Ectodermal cell (in vitro differentiated cells): ENCODE measurements around the gene CCDC185.

Source experiments
- H3K27ac ChIP-seq: 2 replicates; pipeline ENCODE4 v1.7.0; 2013; ENCODE audit warnings: mild to moderate bottlenecking, low read depth, low read length; ENCODE audit not compliant: insufficient read depth, poor library complexity, severe bottlenecking
- H3K27me3 ChIP-seq: 2 replicates; pipeline ENCODE4 v1.7.0; 2013; ENCODE audit warnings: mild to moderate bottlenecking, low read length; ENCODE audit not compliant: insufficient read depth, control insufficient read depth, poor library complexity, severe bottlenecking
- H3K36me3 ChIP-seq: one replicate; pipeline ENCODE4 v1.7.0; 2013; ENCODE audit warnings: low read length; ENCODE audit not compliant: control insufficient read depth, insufficient read depth
- H3K4me1 ChIP-seq: one replicate; pipeline ENCODE4 v1.7.0; 2013; ENCODE audit warnings: low read length; ENCODE audit not compliant: control insufficient read depth, insufficient read depth
- H3K4me3 ChIP-seq: 2 replicates; pipeline ENCODE4 v1.7.0; 2013; ENCODE audit warnings: low read depth, low read length, control low read depth; ENCODE audit not compliant: insufficient read depth
- H3K9me3 ChIP-seq: 2 replicates; pipeline ENCODE4 v1.7.0; 2013; ENCODE audit warnings: mild to moderate bottlenecking, low read length, moderate library complexity; ENCODE audit not compliant: control insufficient read depth
- WGBS, 2 experiments: methylation state at CpG; one replicate each; pipeline ENCODE4 v1.1.7; 2013; ENCODE audit warnings: missing lambda C conversion rate in 2 of 2; 5-methylcytosine and 5-hydroxymethylcytosine counted together

The CCDC185 gene

GRCh38 chr1:223413216-223413615 is 20.0 kb downstream of the CCDC185 start:
- no peaks in the 10 kb centered on the region for H3K27me3 ChIP-seq
- H3K27ac ChIP-seq = no peak overlapping the region
- no peaks in the 10 kb centered on the region for H3K9me3 ChIP-seq
- H3K4me3 ChIP-seq = no peak overlapping the region
- H3K36me3 ChIP-seq = no peaks in the 10 kb centered on the region
- 88 to 100% methylated on average over 1 of the region's 2 CpGs for WGBS, 2 experiments
- H3K4me1 ChIP-seq = no peaks in the 10 kb centered on the region

GRCh38 chr1:223417444-223417843 is 24.2 kb downstream of the CCDC185 start:
- Histone ChIP-seq H3K27ac (no peak overlapping the region), H3K27me3 (no peaks in the 10 kb centered on the region), H3K4me3 (no peak overlapping the region), H3K9me3 (no peaks in the 10 kb centered on the region), H3K36me3 (no peaks in the 10 kb centered on the region), H3K4me1 (no peaks in the 10 kb centered on the region)
- WGBS, 2 experiments = 86 to 91% methylated on average over 1 of the region's 2 CpGs

DNA sequence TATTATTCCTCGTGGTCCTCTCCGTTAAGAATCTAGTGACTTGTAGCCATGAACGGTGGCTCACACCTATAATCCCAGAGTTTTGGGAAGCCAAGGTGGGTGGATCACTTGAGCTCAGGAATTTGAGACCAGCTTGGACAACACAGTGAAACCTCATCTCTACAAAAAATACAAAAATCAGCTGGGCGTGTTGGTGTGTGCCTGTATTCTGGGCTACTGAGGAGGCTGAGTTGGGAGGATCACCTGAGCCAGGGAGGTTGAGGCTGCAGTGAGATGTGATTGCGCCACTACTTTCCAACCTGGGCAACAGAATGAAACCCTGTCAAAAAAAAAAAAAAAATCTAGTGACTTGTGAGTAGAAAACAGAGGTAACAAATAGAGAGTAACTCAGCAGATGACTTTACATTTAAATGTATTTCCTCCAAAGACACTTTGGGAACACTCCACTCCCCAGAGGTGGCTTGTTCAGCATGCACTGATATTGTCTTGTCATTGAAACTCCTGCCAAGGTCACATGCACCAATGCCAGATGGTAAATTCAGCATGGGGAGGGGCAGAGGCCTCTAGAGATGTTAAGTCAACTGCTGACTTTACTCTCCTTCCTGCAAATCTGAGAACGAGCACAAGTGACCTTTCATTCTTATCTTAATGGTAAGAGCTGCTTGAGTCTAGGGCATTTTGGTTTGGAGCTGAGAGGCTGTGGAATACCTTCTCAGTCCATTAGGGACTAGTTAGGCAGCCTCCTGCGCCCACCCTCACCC is 24.9 kb downstream of the CCDC185 start:
- 87 to 90% methylated on average over 7 of the region's 7 CpGs for WGBS, 2 experiments
- no peak overlapping the region for H3K27ac ChIP-seq
- no peak overlapping the region for H3K4me3 ChIP-seq
- no peaks in the 10 kb centered on the region for H3K9me3 ChIP-seq
- no peaks in the 10 kb centered on the region for H3K36me3 ChIP-seq
- no peaks in the 10 kb centered on the region for H3K27me3 ChIP-seq
- no peaks in the 10 kb centered on the region for H3K4me1 ChIP-seq

GRCh38 chr1:223419115-223419514 is 25.9 kb downstream of the CCDC185 start:
- Histone ChIP-seq H3K27ac (no peak overlapping the region), H3K4me3 (no peak overlapping the region), H3K27me3 (no peaks in the 10 kb centered on the region), H3K9me3 (no peaks in the 10 kb centered on the region), H3K4me1 (no peaks in the 10 kb centered on the region), H3K36me3 (no peaks in the 10 kb centered on the region)
- WGBS, 2 experiments = 93 to 95% methylated on average over 8 of the region's 8 CpGs

- Histone ChIP-seq H3K4me3 (no peak overlapping the region), H3K9me3 (no peaks in the 10 kb centered on the region), H3K36me3 (no peaks in the 10 kb centered on the region), H3K27me3 (no peaks in the 10 kb centered on the region), H3K27ac (no peak overlapping the region), H3K4me1 (no peaks in the 10 kb centered on the region)
- 94 to 95% methylated on average over 10 of the region's 10 CpGs for WGBS, 2 experiments
Measured at GRCh38 chr1:223419561-223419960, 26.3 kb downstream of the CCDC185 start.

DNA sequence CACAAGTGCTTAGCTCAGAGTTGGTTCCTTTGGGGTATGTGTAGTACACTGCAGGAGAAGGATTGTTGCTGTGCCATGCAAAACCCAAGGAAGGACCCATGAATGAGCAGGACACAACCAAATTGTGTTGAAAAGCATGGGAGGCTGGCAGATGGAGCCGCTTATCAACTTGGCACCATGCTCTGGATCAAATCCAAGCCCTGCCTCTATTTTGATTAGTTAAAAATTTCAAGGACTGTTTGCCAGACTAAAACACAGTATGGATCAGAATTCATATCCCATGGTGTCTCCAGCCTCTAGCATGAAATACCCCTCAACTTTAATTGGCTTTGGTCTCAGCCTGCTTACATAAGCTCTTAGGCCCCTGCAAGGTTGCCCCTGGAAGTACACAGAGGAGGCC is 27.8 kb downstream of the CCDC185 start:
- H3K9me3 ChIP-seq = no peaks in the 10 kb centered on the region
- 92 to 93% methylated on average over 1 of the region's 1 CpG for WGBS, 2 experiments
- H3K27me3 ChIP-seq = no peaks in the 10 kb centered on the region
- no peaks in the 10 kb centered on the region for H3K36me3 ChIP-seq
- no peaks in the 10 kb centered on the region for H3K4me1 ChIP-seq
- no peak overlapping the region for H3K4me3 ChIP-seq
- no peak overlapping the region for H3K27ac ChIP-seq

DNA sequence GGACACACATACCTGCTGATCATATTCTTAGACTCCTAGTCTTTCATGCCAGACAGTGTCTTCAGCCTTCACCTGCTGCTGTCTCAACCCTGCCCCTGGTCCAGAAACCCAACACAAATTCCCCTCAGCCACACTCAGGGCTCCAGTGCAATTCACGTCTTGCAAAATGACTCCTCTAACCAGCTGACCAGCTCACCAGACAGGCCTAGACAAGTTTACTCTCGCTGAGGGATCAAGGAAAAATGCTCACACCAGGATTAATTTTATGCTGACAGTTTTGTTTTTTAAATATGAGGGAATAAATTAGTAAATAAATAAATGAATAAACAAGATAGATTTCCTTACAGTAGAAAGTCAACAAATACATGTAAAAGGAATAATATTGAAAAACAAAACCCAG is 28.5 kb downstream of the CCDC185 start:
- Histone ChIP-seq H3K4me3 (no peak overlapping the region), H3K9me3 (no peaks in the 10 kb centered on the region), H3K36me3 (no peaks in the 10 kb centered on the region), H3K27me3 (no peaks in the 10 kb centered on the region), H3K4me1 (no peaks in the 10 kb centered on the region), H3K27ac (no peak overlapping the region)
- 43 to 44% methylated on average over 2 of the region's 2 CpGs for WGBS, 2 experiments

- Histone ChIP-seq H3K4me1 (no peaks in the 10 kb centered on the region), H3K9me3 (no peaks in the 10 kb centered on the region), H3K36me3 (no peaks in the 10 kb centered on the region), H3K27me3 (no peaks in the 10 kb centered on the region), H3K4me3 (no peak overlapping the region), H3K27ac (no peak overlapping the region)
- WGBS, 2 experiments = 96 to 100% methylated on average over 1 of the region's 1 CpG
Measured at GRCh38 chr1:223422911-223423310, 29.7 kb downstream of the CCDC185 start.

DNA sequence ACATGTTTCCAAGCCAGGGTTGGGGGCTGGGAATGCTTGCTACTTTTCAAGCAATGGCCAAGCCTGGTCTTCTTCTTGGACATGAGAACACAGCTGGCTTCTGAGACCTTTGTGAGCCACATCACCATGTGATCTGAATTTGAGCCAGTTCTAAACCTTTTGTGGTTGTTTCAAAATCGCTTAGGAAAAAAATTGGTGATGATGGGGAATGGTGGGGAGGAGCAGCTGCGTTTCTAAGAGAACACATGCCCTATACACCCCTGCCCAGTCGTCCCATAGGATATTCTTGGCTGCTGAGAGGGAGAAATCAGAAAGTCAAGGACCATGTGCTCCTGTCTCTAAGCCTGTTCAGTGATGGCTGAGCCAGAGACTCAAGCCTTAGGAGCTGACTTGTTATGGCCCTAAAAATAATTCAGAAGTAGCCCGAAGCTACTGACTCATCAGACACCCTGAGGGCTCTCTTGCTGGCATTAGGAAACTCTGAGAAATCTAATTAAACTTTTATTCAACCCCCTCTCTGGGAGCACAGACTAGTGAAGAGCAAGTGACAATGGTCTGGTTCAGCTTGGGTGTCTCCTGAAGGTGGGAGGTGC is 30.5 kb downstream of the CCDC185 start:
- Histone ChIP-seq H3K9me3 (no peaks in the 10 kb centered on the region), H3K36me3 (no peaks in the 10 kb centered on the region), H3K27ac (no peak overlapping the region), H3K4me1 (no peaks in the 10 kb centered on the region), H3K4me3 (no peak overlapping the region), H3K27me3 (no peaks in the 10 kb centered on the region)
- WGBS, 2 experiments = 61 to 69% methylated on average over 3 to 4 of the region's 4 CpGs

DNA sequence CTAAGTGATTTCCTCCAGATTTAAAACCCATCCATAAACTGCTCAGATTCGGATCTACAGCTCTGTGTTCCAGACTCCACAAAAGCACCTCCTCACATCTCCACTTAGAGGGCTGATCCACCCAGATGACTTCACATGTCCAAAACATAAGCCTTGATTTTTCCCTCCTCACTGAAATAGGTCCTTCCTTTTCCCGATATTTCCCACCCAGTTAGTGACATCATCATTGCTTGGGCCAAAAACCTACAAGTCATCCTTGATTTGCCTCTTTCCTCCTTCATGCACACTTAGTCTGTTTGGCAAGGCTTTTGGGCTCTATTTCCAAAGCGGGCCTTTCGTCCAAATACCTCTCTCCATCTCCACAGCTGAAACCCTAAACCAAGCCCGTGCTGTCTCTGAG is 32.3 kb downstream of the CCDC185 start:
- H3K4me1 ChIP-seq = no peaks in the 10 kb centered on the region
- no peaks in the 10 kb centered on the region for H3K9me3 ChIP-seq
- H3K27me3 ChIP-seq = no peaks in the 10 kb centered on the region
- WGBS, 2 experiments = 94 to 95% methylated on average over 5 of the region's 5 CpGs
- no peak overlapping the region for H3K4me3 ChIP-seq
- H3K36me3 ChIP-seq = no peaks in the 10 kb centered on the region
- H3K27ac ChIP-seq = no peak overlapping the region
